ENCODE results near the gene HOXC4.

DNA sequence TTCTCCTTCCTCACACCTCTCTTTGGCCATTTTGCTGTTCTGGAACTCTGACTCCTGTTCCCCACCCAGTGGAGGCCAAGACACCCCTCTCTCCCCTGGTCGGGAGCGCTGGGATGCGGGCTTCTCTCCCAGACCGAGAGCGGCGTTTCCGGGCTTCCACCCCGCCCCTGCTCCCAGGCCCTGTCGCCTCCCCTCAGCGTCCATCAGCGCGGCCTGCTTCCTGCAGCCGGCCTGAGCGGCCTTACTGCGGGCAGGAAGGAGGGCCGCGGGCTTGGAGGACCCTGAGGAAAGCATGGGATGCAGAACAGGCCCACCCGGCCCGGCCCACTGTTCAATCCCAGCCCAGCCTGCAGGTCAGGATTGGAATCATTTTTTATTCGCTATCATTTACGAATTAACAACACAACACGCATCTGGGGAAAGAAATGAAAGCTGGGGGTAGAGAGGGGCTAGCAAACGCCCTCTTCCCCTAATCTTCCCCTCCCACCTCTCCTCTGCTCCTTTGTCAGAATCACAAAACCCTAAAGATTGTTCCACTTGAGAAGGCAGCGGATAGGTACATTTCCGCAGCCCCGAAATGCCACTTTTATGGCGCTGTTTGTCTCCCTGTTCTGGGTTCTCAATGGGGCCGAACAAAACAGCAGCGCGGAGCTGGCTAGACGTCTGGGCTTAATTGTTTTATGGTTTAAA, 48.6 kb upstream of the HOXC4 start:
- TF ChIP-seq POLR2A (IDR thresholded peaks at IDR 0.05) (no peak), CTCF (IDR thresholded peaks at IDR 0.05) (no peak)
